GM19438 (cell line): ENCODE measurements around the gene CLDN9.
"Not testable (repeated sequence)": the region's sequence is repeated elsewhere in the genome, so short reads cannot be mapped to it uniquely, and the experiment has no call there.

ENCODE experiments used
- ATAC-seq: cut with Tn5 transposase; IDR thresholded peaks from one replicate; pipeline ENCODE4 v1.9.1; 2021; ENCODE audit warnings: low read depth; ENCODE audit not compliant: unreplicated experiment

Gene CLDN9

DNA sequence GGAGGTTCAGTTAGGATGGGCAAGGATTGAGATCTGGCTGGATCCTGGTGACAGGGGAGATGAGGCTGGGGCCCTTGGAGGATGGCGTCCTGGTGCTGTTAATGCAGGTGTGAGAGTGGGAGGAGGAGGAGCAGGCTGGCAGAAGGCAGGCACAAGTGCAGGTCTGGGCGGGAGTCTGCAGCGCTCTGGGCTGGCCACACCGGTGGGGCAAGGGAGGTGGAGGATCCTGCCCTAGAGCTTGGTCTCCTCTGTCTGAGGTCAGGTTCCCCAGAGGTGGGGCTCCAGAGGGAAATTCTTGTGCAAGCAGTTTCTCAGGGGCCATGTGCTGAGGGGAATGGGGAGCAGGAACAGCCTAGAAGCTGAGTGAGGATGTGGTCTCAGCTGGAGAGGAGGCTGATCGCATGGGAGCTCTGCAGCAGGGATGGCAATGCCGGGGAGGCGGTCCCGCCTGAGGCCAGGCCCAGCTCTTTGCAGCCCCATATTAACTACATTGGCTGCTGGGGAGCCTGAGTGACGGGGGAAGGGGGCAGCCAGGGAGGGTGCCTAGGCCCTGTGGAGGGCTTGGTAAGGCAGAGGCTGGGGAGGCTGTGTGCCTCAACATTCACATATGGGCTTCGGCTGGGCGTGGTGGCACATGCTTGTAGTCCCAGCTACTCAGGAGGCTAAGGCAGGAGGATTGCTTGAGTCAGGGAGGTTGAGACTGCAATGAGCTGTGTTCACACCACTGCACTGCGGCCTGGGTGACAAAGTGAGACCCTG, 40.0 kb downstream of the CLDN9 start:
- ATAC-seq, result not testable (repeated sequence)

- ATAC-seq, result not testable (repeated sequence)
Observed at GRCh38 chr16:3053330-3053710, 40.6 kb downstream of the CLDN9 start.

DNA sequence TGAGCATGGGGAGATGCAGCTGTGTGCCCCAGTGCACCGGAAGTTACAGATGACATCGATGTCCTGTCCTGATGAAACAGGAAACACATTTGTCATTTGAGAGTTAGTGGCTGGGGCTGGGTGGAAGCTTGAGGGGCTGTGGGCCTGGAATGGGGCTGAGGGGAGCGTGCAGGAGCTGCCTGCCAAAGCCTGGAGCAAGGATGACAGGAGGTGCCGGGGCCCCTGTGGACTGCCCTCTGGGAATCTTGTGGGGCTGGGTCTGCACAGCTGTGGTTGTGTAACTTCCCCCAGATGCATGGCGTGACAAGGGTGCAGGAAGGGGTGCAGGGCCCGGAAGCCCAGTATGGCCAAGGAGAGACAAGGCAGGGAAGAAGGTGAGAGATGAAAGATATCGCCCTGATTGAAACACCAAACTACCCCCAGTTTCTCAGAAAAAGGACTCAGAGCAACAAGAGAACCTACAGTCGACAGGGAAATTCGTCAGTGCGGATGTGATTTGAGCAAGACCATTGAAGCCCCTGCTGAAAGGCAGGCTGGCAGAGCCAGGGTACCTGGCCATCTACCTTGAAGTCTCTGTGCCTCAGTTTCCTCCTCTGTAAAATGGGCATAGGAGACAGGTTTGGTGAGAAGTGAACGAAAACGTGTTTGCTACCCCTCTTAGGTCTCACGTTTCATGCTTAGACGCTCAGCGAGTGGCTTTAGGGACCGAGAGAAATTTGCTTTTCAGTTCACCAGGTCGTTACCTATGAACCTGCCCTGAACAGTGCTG, 42.4 kb downstream of the CLDN9 start:
- ATAC-seq, result no peak

DNA sequence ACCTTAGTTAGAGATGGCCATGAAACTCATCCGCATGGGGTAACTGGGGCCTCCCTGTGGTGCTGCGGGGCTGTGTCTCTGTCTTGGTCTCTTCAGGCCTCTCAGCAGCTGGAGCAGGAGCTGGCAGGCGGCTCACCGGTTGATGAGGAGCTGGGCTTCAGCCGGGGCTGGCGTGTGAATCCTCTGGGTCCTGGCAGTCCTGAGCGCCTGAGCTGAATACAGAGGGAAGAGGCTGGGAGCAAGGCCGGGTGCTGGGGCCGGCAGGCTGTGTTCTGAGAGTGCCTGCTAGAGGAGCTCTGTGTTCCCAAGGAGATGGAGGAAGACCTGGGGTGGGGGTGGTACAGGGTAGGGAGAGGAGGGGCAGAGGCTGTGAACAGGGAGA, 43.0 kb downstream of the CLDN9 start:
- ATAC-seq, result not testable (repeated sequence)

GRCh38 chr16:3056336-3057180, 43.8 kb downstream of the CLDN9 start:
- no peak for ATAC-seq

DNA sequence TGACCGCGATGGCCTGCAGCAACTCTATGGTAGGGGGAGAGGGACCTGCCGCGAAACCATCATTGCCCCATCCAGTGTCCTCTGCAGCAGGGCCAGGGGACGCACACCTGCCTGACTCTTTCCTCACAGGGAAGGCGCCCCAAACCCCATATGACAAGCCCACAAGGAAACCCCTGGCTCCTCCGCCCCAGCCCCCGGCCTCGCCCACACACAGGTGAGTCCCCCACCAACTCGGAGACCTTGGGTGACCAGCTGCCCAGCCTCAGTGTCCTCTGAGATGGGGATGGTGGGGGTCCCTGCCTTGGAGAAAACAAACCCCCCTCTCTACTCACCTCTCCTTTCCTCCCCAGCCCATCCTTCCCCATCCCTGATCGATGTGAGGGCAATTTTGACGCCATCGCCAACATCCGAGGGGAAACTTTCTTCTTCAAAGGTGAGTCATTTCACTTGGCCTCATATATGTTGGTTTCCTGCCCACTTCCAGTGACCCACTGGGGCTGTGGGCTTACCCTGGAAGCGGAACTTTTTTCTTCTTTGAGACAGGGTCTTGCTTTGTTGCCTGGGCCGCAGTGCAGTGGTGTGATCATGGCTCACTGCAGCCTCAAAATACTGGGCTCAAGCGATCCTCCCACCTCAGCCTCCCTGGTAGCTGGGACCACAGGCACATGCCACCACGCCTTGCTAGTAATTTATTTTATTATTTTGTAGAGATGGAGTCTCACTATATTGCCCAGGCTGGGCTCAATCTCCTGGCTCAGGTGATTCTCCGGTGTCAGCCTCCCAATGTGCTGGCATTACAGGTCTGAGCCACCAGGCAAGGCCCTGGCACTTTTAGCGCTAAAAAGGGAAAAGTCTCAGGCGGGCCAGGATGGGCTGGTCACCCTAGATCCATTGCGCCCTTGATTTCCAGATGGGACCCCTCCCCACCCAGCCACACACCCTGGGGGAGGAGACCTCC, 44.7 kb downstream of the CLDN9 start:
- ATAC-seq, result no peak

- ATAC-seq, result no peak
Observed at GRCh38 chr16:3058139-3059030, 45.7 kb downstream of the CLDN9 start.

DNA sequence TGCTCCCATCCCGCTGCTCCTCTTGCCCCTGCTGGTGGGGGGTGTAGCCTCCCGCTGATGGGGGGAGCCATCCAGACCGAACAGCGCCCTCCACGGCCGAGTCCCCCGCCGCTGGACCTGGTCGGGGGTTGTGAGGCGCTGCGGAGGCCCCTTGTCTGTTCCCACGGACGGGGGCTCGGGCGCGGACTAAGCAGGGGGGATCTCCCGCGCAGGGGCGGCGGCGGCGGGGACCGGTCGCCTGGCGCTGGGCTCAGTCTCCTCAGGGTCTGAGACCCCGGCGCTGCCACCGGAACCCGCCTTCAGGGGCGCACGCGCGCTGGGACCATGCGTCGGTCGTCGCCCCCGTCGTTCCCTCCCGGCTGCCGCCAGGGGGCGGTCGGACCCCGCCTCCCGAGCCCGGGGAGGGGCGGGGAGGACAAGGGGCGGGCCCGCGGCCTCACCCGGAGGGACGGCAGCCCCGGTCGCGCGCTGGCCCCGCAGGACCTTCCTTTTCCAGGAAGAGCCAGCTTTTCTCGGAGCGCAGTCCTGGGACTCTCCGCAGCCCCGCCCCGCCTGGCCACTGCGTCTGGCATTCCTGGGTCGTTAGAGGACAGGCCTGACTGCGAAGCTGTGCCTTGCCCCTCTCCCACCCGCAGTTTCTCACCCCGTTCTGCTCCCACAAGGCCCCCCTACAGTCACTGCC, 46.5 kb downstream of the CLDN9 start:
- no peak for ATAC-seq

- ATAC-seq, result no peak
Observed at GRCh38 chr16:3059723-3060242, 47.1 kb downstream of the CLDN9 start.

DNA sequence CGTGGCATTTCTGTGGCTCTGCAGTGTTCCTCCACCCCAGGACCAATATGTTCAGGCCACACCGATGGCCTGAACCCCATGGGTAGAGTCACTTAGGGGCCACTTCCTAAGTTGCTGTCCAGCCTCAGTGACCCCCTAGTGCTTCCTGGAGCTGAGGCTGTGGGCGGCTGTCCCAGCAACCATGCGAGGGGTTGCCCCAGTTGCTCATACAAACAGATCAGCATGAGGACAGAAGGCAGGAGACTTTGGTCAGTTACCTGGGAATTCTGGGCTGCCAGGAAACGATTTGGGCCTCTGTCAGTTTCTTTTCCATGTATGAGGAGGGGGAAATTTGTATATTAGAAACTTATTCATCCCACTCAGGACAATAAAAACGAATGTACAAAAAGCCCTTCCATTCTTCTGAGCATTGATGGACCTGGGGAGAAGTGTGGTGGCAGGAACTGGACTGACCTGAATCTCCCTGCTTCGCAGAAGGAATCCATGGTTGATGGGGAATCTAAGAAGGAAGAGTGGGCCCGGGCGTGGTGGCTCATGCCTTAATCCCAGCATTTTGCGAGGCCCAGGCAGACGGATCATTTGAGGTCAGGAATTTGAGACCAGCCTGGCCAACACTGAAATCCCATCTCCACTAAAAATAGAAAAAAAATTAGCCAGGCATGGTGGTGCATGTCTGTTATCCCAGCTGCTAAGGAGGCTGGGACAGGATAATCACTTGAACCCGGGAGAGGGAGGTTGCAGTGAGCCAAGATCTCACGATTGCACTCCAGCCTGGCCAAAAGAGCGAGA, 47.8 kb downstream of the CLDN9 start:
- ATAC-seq, result no peak

GRCh38 chr16:3062553-3062952, 49.8 kb downstream of the CLDN9 start:
- ATAC-seq, result no peak

DNA sequence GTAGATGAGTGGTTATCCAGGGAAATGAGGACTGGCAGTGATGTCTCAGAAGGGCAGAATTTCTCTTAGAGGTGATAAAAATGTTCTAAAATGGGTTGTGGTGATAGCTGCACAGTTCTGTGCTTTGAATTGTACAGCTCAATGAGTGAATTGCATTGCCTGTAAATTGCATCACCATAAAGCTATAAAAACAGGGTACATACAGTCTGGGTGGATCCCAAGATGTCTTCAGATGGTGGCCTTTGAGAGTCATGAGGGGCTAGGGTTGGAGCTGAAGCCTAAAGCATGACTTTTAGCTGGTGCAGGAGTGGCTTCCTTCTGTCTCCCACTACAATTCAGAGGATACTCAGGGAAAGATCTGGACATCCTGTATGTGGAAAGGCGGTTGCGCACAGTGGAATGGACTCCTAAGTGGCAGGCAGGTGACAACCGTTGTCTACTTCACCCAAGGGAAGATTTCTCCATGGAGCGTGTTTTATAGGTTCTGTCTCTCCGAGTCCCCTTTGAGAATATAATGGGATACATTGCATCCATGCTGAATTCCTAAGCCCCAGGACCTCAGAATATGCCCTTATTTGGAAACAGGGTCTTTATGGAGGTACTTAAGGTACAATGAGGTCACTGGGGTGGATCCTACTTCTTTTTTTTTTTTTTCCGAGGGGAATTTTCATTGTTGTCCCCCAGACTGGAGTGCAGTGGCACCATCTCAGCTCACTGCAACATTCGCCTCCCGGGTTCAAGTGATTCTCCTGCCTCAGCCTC, 51.1 kb downstream of the CLDN9 start:
- no peak for ATAC-seq
